Brain pericyte (primary cell): ENCODE measurements around the gene SNX20.

Experiments
- DNase-seq: peaks from one replicate; pipeline ENCODE4 v3.0.0-alpha.2; 2012; ENCODE audit warnings: low read depth, low spot score

The SNX20 gene

GRCh38 chr16:50680556-50680893, 587 bp downstream of the SNX20 start:
- DNase-seq, result no peak

- no peak for DNase-seq
Measured at GRCh38 chr16:50679676-50680555, 1.2 kb downstream of the SNX20 start.

DNA sequence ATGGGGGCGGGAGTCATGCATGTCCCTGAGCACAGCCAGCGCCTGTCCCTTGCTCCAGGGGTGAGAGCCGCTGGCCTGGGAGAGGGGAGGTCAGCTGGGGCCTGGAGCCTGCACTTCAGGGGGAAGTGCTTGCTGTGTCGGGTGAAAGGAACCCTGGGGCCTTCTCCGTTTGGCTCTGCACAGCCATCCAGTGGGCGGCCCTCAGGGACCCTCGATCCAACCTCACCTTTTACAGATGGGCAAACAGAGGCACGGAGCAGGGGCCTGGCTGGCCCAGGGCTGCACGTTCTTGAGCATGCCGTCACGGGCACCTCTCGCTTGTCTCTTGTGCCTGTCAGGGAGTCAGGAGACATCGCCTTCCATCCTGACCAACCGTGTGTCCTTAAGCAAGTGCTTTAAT, 1.8 kb downstream of the SNX20 start:
- DNase-seq, result no peak

- DNase-seq, result no peak
Measured at GRCh38 chr16:50678531-50678930, 2.6 kb downstream of the SNX20 start.

- DNase-seq, result no peak
Measured at GRCh38 chr16:50677351-50677750, 3.8 kb downstream of the SNX20 start.

DNA sequence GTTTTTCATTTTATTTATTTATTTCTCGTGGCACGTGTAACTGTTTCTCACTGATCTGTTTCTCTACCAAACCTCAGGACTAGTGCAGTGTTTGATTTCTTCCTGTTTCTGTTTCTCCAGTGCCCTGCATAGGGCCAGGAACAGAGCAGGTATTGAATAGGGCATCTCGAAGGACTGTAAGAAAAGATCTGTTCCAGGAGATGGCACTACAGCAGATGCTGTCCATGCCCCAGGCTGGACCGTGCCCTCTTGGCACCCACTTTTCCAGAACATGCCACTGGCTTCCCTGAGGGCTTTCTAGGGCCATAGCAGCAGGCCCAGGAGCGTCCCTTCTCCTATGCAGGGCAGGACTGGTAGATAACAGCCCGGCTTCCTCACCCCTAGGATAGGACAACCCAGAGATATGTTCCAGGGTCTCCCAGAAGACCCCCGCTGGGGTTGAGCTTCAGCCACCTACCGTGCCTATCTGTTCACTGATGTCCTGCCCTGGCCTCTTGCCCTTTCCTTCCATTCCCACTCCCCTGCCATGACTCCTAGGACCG, 4.4 kb downstream of the SNX20 start:
- no peak for DNase-seq

- DNase-seq, result no peak
Measured at GRCh38 chr16:50675686-50676610, 5.2 kb downstream of the SNX20 start.

DNA sequence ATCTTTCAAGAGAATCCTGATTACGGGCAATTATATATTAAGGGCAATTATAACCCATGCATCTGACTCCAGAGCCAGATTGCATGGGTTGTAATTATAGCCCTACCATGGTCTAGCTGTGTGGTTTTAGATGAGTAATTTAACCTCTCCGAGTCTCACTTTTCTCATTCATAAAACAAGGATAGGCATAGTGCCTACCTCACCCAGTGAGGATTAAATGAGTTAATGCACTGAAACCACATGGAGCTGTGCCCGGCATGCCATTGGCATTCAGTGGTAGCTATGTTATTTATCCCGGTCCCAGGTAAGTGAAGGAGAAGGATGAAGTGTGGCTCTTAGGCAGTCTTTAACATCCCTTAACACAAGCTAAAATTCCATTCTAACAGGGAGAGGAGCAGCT, 6.3 kb downstream of the SNX20 start:
- DNase-seq, result no peak

DNA sequence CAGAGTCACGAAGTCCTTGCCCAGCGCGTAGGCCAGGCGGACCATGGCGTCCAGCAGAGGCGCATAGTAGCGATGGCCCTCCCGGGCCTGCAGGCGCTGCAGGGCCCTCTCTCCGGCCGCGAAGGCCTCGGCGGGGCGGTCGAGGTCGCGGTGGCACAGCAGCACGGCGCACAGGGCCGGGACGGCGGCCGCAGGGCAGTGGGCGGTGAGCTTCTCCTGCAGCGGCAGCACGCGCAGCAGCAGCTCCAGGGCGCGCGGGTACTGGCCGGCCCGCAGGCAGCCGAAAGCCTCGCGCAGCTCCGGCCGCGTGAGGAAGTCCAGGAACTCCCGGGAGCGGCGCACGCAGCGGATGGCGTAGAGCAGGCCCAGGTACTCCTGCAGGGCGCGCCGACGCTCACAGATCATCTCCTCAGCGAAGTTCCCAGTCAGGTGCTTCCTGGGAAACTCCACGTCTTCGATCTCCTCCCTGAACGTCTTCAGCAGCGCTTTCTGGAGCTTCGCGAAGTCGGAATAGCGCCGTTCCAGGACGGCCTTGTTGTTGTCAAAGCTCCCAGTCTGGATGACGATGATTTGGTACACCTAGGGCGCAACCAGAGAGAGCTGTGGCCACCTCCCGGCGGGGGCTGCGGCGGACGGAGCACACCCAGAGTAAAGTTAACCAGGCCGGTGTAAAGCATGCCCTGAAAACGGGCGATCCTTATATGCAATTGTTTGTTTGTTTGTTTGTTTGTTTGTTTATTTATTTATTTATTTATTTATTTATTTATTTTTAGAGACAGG, 7.4 kb downstream of the SNX20 start:
- DNase-seq, result no peak

GRCh38 chr16:50671644-50672260, 9.4 kb downstream of the SNX20 start:
- no peak for DNase-seq

GRCh38 chr16:50670476-50670875, 10.6 kb downstream of the SNX20 start:
- DNase-seq, result no peak

DNA sequence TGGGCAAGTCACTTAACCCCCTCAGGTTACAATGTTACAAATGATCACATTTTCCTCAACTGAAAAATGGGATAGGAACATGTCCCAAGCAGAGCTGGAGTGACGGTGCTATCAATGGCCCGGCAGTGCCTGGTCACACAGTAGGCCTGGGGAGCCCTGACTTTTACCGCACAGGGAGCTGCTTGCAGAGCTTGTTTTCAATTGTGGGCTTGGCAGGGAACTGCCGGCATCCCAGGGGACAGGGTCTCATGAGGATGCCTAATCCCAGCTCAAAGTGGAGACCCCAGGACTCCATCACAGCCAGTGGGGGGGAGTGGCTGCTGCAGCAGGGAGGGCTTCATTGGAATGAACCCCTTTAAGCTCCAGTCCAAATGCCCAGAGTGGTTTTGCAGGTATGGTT, 11.4 kb downstream of the SNX20 start:
- DNase-seq, result no peak

DNA sequence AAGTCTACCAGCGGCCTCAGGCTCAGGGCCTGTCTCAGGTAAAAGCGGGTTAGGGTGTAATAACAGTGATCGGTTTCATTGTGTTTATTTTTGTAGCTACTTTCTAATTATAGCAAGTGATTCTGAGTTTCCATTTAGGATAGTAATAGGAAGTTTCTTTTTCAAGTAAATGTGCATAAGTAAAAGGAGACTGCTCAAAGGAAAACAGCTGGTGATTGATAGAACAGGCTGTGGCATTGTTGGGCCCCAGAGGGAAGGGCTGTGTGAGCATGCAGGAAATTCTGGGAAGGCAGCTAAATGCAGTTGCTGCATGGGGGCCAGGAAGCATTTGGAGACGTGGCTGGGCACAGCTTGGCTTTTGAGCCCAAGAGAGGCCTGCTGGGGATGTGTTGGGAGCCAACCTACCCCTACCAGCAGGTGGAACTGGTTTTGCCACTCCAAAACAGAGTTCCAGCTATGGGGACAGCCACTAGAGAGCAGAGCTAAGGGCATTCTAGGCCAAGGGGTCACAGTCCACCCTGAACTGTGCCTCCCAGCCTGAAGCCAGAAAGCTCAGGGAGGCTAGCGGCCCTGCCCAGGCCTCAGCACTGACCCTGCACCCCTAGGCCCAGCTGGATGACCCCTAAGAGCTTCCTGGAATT, 12.6 kb downstream of the SNX20 start:
- no peak for DNase-seq

DNA sequence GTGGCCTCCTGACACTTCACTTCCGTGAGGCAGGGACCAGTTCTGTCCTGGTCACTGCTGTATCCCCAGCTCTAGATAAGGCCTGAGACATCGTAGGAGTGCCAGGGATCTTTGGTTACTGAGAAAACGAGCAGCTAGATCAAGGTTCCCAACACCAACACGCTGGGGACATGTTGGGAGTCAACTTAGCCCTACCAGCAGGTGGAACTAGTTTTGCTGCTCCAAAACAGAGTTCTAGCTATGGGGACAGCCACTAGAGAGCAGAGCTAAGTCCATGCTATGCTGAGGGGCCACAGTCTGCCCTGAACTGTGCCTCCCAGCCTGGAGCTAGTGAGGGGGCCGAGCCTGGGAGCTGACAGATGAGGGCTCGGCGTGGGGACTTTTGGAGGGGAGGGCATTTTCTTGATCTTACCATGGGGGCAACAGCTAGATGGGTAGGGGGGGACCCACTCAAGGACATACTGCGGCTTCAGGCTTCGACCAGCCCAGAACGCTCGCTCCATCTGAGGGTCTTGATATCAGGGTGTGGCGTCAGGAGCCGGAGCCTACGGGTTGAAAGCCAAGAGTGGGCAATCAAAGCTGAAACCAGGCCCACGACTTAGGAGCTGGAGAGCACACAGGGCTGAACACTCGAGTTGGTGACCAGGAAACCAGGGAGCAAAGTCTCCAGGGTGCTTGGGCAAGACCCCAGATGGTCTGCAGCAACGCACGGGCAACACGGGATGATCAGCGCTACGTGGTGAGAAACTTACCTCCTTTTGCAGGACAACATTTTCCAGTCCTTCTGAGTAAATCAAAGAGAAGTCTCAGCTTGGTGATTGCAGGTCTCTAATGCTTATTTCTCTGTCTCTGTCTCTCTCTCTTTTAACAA, 13.4 kb downstream of the SNX20 start:
- DNase-seq, result no peak

DNA sequence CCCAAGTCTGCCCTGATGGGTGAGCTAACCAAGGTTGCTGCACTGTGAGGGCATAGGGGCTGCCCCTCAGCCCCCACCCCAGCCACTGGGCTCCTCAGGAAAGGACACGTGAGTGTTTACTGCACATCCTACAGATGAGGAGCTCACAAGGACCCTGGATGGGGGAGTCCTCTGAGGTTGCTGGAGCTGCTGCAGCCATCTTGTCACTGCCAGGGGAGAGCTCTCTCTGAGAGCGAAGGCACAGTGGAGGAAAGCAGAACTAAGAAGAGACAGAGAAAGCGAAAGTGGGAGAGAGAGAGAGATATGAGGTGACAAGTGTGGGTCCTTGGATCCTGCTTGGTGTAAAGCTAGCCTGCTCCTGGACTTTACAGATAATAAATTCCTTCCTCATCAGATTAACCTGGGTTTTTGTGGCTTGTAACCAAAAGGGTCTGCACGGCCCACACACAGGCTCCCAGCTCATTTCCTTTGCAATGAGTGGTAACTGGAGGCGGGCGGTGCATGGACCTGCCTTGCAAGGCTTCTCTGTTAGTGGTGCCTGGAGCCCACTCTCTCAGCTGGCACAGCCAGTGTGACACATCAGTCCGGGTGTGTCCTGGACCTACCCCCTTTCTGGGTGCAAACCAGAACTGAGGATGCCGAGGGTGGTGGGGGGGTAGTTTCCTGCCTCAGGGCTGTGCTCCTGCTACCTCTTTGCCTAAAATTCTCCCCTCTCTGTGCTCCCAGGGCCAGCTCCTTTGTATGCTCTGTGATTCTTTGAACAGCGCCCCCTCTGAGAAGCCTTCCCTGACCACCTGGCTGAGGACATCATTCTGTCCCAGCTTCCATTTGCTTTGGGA, 14.2 kb downstream of the SNX20 start:
- DNase-seq, result no peak

- DNase-seq, result peak; percentile 38
Measured at GRCh38 chr16:50665128-50665878, 15.8 kb downstream of the SNX20 start.

GRCh38 chr16:50664270-50664669, 16.8 kb downstream of the SNX20 start:
- no peak for DNase-seq

DNA sequence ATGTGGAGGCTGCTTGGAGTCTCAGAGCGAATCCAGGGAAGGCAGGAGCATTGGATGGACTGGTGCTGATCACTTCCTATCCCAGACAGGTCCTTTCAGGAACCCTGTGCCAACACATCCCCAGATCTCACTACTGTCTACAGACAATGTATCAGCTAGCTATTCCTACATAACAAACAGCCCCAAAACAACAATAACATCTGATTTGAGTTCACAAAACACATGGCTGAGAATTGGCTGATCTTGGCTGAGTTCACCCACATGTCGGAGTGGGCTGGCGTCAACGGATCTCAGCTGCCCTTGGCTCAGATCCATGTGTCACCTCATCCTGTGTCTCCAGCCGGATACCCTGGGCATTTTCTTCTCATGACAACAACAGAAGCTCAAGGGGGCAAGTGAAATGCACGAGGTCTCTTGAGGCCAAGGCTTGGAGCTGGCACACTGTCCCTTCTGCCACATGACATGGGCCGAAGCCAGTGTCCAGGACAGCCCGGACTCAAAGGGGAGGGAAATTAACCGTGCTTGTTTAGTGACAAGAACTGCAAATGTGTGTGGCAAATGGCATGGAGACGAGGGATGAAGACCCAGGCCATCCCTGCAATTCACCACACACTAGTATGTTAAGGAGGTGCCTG, 18.7 kb downstream of the SNX20 start:
- no peak for DNase-seq
